Stimulated activated CD8-positive, alpha-beta memory T cell treated with anti-CD3 and anti-CD28 coated beads, Interleukin-4, amount 100 ng/mL, for 24 hours (primary cell): ENCODE results near the gene CCDC171.

Source experiments
- DNase-seq: peaks from one replicate; pipeline ENCODE4 v3.0.0-alpha.2; 2020; ENCODE audit warnings: low read depth

CCDC171 gene

DNA sequence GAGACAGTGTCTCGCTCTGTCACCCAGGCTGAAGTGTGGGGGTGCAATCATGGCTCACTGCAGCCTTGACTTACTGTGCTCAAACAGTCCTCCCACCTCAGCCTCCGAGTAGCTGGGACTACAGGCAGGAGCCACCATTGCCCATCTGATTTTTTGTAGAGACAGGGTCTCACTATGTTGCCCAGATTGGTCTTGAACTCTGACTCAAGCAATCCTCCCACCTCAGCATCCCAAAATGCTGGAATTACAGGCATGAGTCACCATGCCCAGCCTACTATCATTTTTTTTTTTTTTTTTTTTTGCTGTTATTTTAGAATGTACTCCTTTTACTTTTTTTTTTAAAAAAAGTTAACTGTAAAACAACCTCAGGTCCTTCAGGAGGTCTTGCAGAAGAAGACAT, 449.0 kb downstream of the CCDC171 start:
- DNase-seq = no peak

DNA sequence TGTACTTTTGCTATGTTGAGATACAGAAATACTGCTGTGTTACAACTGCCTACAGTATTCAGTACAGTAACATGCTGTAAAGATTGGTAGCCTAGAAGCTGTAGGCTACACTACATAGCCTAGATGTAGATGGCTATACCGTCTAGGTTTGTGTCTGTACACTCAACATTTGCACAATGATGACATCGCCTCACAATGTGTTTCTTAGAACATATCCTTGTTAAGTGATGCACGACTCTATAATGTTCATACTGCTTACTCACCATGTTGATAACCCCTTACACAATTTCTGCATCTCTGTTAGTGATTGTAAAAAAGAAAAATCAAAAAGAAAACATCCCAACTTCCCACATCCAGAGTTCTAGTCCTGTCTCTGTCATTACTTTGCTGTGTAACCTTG, 450.0 kb downstream of the CCDC171 start:
- no peak for DNase-seq

DNA sequence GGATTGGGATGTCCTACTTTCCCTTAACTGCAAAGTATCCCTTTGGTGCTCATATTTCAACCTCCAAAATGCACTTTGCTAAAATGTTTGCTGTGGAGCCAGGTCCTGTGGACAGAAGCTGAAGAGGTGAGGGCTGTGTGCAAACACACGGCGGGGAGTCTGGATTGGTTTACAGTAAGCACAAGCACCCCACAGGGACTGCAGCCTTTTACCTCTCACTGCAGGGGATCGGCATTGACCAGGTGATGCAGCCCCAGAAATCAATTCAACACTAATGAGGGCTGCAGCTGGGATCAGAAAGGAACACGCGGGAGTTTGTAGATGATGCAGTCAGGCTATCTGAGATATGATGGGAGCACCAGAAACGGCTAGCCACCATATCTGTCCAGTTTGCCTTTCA, 450.9 kb downstream of the CCDC171 start:
- DNase-seq = no peak

DNA sequence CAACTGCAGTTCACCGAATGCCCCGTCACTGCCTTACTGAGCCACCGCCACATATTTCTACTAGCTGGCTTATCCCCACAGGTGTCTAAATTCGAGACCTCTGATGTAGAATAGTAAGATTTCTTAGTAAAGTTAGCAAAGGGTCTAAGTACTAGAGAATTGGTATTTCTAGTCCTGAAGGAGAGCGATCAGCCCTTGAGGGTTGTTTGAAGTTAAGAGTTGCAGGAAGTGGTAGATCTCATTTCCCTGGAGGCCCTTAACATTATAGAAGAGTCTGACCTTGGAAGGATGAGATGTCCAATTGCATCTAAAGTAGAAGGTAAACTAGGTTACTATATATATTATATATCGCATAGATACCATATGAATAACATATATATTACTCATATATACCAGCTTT, 451.8 kb downstream of the CCDC171 start:
- DNase-seq = no peak

DNA sequence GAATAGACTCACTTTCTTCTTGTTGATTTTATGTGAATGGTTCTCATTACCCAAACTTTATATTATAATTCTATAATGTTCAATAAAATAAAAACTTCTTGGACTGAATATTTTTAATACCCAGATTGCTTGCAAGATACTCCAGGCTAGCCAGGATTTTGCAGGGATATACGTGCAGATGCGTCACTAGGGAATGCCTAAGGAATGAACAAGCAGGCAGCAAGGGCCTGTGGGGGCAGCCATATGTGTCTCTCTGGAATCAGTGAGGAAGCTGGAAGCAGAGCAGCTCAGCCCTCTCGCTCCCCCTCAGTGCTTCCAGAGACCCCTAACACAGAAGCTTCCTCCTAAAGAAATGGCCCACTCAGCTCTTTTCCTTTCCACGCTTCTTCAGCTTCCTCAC, 457.4 kb downstream of the CCDC171 start:
- DNase-seq = no peak

DNA sequence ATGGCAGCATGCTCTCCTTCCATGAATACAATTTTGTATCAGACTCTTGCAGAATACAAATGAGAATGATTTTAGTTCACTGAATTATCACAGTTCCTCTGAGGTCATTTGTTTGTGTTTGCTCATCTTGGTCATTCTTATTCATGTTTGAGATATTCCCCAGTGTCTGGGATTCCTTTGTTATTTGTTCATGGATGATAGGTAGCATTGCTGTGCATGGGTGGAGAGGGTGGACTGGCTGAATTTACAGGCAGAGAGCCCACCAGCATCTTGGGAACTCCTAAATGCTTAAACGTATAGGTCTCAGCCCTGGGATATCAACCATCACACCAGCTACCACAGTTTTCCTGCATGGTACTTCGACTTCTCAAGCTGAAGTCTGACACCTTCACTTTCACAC, 459.8 kb downstream of the CCDC171 start:
- DNase-seq = no peak

DNA sequence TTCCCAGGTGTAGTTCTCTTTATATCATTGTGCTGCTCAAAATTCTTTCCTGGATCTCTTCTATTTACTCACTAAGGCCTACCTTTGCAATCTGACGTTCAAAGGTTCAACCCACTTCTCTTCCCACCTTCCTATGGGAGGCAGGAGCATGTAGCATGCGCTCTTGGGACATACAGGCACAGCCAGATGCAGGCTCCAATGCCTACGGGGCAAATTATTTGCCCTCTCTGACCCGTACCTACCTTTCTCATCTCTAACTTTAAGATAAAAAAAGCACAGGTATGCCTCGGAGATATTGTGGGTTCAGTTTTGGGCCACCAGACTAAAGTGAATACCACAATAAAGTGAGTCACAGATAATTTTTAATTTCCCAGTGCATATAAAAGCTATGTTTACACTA, 460.5 kb downstream of the CCDC171 start:
- no peak for DNase-seq

DNA sequence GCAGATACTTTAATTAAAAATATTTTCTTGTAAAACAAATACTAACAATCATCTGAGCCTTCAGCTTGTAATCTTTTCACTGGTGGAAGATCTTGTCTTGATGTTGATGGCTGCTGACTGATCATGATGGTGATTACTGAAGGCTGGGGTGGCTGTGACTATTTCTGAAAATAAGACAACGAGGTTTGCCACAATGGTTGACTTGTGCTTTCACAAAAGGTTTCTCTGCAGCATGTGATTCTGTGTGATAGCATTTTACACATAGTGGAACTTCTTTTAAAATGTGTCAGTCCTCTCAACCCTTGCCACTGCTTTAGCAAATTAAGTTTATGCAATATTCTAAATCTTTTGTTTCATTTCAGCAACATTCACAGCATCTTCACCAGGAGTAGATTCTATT, 461.0 kb downstream of the CCDC171 start:
- DNase-seq = no peak

DNA sequence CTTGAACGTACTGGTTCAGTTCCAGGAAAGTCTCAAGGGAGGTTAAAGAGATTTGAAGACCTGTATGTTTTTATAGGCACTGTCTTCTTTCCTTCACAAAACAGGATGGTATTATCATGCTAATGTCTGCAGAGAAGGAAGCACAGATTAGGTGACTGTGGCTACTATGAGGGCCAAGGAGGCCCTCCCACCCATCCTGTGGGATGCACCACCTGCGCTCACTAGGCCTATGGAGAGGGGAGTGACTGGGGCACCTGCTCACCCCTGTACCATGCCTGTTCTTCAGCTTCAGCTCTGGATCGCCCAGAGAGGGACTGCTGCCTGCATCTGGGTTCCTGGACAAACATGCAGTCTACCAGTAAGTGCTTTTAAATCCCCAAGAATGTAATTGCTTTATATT, 469.4 kb downstream of the CCDC171 start:
- DNase-seq = no peak

DNA sequence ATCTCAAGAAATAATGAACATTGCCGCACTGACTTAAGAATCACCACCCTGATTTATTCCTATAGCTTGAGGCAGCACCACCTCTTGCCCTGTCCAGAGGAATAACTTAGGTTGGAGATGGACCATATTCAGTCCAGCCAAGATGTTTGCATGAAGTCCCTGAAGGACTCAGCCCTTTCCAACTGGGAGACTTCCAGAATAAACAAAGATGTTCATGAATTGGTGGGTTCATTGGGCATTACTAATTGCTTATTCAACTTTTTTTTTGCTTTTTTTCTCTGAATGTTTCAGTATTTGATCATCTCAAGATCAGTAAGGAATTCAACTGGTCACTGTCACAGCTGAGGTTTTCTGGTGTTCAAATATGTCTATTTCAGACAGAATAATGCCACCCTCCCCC, 470.6 kb downstream of the CCDC171 start:
- no peak for DNase-seq
